NCI-H2171 treated with DMSO at 0.1 percent for 48 hours (cell line): ENCODE data around the gene TBC1D7.

Source experiments
- DNase-seq: peaks from one replicate; lab custom pipeline; 2025; lab: John Stamatoyannopoulos, UW

Gene TBC1D7

DNA sequence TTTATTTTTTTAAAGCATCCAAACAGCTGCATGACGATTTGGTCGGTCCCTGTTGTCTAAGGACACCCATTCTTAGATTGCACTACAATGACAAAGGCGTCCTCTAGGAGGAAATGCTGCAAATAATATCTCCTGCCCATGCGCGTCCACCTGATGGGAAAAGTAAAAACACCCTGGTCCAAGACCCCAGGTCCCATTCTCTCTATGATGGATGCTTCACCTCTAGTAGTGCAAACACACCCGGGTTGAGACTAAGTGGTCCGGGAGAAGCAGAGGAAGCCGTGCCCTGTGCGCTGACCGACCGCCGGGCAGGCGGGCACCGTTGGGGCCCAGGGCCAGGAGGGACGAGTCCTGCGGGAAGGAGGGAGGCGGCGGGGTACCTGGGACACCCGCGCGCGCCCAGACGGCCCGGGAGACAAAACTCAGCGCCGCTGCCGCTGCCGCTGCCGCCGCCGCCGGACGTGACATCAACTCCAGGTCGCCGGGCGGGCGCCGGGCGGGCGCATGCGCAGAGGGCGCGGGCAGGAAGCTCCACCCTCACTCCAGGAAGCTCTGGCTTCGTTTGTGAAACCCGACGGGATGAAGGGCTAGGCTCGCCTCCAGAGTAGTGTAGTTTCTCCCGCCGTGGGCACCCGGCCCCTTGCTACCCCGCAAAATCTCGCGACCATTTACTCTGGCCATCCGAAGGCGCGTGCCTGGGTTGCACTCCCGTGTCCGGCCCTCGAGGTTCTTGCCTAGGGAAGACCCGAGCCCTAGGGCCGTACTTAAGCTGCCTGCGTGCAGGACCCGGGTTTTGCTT is at the start of gene TBC1D7:
Gene TBC1D7 (minus strand): TSS at position 462 of the 799 bp plus-strand sequence. CDS start 1,639 bp downstream, outside the sequence.
- peak; percentile 93 for DNase-seq

DNA sequence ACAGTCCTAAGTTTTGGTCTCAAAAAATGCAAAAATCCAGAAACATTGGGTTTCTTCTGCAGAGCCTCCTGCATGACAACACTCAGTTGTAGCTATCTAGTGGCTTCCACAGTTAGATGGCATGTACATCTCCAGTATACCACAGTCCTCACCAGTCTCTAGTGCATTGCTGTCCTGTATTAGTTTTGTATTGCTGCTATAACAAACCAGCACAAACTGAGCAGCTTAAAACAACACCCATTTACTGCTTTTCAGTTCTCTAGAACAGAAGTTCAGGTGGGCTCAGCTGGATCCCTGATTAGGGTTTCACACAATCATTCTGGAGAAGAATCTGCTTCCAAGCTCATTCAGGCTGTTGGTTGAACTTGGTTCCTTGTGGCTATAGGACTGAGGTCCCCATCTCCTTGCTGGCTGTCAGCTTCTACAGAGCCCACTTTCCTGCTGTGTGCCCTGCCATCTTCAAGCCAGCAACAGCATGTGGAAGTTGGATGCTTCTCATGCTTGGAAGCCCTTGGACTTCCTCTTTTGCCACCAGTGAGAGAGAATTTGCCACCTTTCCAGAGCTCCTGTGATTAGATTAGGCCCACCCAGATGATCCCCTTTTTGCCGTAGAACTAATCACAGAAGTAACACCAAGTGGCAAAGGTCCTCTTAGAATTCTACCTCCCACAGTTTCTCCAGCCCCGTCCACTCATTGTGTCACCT is 48.9 kb upstream of the TBC1D7 start:
- DNase-seq, result no peak

DNA sequence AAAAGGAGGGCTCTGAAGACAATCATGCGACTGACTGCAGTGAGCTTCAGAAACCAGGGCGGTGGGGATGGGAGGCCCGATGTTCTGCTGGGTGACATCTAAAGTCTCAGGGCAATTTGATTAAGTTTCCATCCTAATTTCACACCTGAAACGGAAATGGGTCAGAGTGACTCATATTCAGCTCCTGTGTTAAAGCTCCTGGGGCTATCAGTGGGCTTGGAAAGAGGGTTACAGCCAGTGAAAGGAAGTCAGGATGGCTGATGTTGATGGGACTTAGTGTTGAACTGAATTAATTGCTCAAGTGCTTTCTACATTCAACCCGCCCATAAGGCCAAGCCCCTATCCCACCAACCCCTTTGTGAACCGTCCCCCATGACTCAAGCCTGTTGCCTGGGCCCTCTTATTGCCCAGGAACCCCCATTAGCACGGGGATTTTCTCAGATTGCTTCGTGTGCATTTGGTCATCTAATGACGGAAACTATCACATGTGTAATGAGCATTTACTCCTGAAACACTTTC is 47.1 kb upstream of the TBC1D7 start:
- DNase-seq, result no peak

DNA sequence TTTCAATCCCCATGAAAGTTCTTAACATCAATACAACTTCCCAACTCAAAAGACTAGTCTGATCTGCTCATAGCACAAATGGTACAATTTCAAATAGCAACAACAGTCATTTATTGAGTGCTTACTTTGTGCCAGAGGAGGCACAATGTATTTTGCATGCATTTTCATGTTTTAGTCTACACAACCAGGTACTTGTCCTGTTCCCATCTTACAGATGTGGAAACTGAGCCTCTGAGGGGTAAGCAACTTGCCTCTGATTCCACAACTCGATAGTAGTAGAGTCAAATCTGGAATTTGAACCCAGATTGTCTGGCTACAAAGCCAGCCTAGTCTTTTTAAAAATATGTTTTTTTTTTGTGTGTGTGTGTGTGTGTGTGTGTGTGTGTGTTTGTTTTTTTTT is 45.6 kb upstream of the TBC1D7 start:
- no peak for DNase-seq

DNA sequence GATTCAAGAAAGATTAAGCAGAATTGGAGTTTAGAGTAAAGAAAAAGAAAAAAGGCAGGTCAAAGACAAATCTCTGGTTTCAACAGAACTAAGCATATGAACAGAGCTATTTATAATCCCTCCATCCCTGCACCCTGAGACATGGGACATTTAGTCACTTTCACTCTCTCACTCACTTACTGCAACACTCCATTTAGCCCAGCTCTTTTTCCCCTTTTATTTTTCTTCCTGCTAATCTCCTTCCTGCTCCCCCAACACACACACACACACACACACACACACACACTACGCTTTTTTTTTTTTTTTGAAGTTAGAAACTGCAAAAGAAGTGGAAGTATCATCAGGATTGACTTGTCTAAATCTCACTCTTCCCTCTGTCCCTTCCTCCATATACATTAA is 45.1 kb upstream of the TBC1D7 start:
- no peak for DNase-seq

- no peak for DNase-seq
Observed at GRCh38 chr6:13372688-13373487, 44.6 kb upstream of the TBC1D7 start.

GRCh38 chr6:13372076-13372475 is 43.7 kb upstream of the TBC1D7 start:
- no peak for DNase-seq

DNA sequence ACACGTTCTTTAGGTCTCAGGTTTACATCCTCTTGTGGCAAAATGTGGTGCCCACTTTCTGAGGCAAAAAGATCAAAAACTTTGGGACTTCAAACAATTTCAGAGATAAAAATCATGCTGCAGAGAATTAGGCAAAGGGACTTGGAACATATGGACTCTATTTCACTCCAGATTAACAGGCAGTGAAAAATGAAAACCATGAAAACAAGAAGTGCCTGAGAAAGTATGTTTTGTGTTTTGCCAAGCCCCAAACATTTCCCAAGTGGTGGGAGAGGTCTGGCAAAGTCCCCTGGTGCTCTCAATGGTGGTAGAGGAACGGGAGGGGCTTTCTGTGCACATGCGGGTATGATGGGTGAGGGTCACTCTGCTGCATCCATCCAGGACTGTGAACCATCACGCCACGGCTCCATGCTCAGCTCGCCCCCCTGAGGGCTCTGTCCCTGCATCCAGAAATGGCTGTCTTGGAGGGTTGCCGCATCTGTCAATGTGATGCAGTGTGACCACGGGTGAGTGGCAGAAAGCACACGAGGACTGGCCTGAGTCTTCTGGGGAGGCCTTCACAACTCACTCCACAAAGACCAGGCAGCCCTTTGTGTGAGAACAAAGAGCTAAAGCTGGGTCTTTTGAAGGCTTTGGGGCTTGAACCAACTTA is 43.2 kb upstream of the TBC1D7 start:
- DNase-seq, result no peak

DNA sequence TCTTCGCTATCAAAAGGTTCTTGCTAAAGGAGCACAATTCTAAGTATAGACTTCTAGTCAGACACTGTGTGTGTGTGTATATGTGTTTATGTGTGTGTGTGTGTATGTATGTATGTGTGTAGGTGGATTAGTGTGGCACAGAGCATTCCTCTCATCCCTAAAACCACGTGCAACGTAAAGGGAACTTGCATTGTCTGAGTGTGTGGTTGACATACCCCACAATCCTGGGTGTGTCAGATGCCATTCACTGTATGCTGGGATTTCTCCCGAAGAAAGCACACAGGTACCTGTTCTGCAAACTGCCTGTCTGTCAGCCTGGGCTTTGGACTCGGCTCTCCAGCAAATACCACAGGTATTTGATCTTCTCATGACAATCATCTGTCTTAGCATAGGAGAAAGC is 42.3 kb upstream of the TBC1D7 start:
- no peak for DNase-seq

DNA sequence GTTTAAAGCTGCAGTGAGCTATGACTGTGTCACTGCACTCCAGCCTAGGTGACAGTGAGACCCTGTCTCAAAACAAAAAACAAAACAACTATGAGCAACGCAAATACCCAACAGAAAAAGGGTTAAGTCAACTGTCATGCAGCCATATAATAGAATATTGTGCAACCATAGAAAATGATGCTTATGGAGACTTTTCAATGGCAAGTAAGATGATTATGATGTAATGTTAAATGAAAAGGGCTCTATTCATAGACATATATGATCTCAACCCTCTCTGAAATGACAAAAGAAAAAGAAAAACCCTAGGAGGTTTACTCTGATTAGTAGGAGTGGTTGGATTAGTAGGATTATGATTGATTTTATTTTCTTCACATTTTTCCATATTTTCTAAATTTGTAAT is 41.3 kb upstream of the TBC1D7 start:
- DNase-seq, result no peak

DNA sequence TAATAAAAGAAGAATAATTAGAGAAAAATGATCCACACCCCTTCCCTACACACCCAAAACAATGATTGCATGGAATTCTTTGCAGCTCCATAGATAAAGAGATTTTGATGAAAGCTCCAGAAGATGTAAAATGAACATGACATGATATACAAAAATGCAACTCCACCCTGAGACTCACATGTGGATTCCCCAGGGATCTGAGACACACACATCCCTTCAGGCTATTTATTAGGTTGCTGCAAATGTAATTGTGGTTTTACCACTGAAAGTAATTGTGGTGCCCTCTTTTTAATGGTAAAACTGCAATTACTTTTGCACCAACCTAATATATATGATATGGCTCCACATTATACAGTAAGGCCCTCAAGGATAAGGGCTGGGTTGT is 40.4 kb upstream of the TBC1D7 start:
- peak; percentile 22 for DNase-seq

DNA sequence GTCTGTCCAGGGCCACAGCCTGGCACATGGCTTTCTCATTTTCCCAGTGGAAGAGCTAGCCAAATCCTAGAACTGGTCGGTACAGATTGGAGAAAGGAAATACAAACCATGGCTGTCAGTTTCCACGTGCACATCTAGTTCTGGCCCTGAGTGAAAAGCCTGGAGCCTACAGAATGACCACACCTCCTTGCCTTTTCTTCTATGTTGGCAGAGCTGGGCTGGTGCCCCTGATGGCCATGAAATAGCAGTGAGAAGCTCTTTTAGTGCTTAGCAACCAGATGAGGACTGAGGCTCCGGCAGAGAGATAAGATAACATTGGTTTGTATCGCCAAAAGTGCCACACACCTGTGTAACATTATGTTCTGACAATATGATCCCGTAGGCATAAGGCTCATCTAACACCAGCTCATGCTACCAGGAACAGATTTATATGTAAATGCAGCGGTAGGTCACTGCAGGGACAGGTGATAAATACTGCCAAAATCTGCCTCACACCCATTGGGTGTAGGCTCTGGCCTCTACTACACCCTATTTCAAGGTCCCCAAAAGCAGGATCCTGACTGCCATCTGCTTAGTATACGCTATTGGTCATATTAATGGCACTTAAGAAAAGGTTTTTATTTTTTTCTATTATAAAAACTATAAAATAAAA is 39.9 kb upstream of the TBC1D7 start:
- peak; percentile 64 for DNase-seq

- no peak for DNase-seq
Observed at GRCh38 chr6:13367396-13367795, 39.1 kb upstream of the TBC1D7 start.

DNA sequence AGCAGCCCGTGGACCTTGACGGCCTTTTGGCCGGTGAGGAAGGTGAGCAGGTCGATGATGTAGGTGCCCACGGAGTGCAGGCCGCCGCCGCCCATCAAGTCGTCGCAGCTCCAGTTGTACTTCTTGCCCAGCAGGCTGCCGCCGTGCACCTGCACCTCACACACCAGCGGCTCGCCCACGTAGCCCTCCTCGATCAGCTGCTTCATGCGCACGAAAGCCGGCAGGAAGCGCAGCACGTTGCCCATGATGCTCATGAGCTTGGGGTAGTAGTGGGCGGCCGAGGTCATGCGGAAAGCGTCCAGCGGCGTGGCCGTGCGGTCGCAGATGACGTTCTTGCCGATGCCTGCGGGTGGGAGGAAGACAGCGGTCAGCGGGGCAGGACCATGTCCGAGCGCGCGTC is 37.0 kb upstream of the TBC1D7 start:
- no peak for DNase-seq

GRCh38 chr6:13364842-13365241 is 36.5 kb upstream of the TBC1D7 start:
- DNase-seq, result no peak

GRCh38 chr6:13362412-13362811 is 34.1 kb upstream of the TBC1D7 start:
- no peak for DNase-seq

- DNase-seq, result no peak
Observed at GRCh38 chr6:13360671-13361540, 32.6 kb upstream of the TBC1D7 start.

DNA sequence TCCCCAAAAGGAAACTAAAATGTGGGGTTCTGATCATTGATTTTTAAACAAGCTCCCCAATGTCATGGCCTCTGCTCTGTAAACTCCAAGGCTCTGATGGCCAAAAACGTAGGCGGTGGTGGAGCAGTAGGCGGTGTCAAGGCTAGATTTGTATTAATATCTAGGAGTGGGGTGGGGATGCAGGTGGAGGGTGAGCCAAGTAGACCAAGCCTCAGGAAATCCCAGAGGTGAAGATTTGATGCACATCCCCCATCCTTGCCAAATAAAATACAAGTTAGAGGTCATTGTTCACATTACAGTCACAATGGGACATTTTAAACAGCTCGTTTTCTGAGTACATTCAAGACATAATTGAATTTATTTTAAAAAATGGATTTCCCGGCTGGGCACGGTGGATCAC is 30.9 kb upstream of the TBC1D7 start:
- no peak for DNase-seq

DNA sequence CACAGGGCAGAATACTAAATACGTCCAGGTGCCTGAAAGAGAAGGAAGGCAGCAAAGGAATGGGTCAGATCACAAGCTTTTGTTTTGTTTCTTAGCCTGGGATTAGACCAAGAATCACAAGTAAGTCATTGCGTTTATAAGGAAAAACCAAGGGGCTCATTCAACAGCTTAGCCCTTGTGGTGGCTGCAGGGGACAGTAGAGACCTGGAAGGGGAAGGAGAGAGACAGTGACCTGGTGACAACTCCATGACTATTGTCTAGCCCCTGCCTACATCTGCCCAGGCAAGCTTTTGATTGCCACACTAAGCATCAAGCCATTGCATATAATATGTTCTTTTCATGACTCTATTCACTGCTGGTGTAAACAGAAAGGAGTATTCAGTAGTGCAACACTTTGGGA is 30.2 kb upstream of the TBC1D7 start:
- DNase-seq, result no peak

- peak; percentile 91 for DNase-seq
Observed at GRCh38 chr6:13357551-13358075, 29.3 kb upstream of the TBC1D7 start.
